GM19193 (cell line): ENCODE results near the gene EFCC1.

Experiments
- POLR2A ChIP-seq: IDR thresholded peaks from 4 replicates; pipeline ENCODE4 v1.6.1; 2011; ENCODE audit not compliant: insufficient read depth, insufficient read length; ENCODE audit errors: extremely low read depth

Gene EFCC1

DNA sequence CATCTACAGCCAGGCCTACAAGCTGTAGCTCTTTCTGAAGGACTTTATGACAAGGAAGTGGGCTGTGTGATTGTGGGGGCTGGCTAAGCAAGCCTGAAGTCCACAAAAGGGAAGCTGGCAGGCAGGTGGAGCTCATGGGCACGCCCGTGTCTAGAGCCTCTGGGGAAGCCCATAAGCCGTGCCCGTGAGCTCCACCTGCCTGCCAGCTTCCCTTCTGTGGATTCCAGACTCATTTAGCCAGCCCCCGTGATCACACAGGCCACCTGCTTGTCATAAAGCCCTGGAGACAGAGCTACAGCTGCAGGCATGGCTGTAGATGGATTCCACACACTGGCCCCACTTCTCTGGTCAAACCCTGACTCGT, 15.2 kb downstream of the EFCC1 start:
- TF ChIP-seq POLR2A, result no peak

- peak; percentile 22 for TF ChIP-seq POLR2A
Measured at GRCh38 chr3:129016720-129017483, 15.8 kb downstream of the EFCC1 start.

- no peak for TF ChIP-seq POLR2A
Measured at GRCh38 chr3:129017484-129017899, 16.4 kb downstream of the EFCC1 start.

DNA sequence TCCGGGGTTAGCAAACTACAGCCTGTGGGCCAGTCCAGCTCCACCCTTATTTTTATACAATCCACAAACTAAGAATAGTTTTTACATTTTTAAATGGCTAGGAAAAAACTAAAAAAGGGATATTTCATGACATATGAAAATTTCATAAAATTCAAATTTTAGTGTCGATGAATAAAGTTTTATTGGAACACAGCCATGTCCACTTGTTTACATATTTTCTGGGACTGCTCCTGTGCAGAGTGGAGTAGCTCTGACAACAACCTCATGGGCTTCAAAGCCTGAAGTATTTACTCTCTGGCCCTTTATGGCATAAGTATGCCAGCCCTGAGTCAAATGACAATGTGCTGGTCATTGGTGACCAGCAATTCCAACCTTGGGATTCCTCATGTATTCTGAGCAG, 17.2 kb downstream of the EFCC1 start:
- TF ChIP-seq POLR2A, result no peak

DNA sequence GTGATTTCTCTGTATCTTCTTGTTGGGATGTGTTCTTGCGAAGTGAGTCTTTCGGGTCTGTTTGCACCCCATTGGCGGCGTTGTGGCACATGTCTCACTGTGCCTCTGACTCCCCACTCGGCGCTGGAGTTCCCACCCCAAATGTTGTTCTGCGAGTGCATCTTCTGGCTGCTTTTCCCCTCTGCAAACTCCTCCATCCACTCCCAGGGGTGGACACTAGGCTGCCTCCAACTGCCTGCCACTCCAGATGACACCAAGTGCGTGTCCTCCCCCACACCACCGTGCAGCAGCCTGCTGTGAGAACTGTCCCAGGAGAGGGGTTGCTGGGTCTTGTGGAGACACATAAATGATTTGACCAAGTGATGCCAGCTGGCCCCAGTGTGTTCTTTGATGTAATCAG, 17.6 kb downstream of the EFCC1 start:
- no peak for TF ChIP-seq POLR2A

DNA sequence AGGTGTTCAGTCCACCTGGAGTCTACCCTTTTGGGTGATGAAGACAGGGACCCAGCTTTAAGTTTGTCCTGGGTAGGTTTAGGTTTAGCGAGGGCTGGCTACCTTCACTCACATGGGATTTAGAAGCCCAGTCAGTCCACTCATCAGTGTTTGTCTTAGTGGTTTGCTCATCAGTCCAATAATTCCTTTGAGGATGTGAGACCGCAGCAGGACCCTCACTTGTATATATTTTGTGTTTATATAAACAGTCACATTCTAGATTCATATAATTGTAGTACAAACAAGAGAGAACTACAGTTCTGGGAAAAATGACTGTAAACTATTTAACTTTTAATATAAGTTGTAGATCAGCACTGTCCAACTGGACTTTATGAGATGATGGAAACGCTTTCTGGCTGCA, 18.2 kb downstream of the EFCC1 start:
- TF ChIP-seq POLR2A, result no peak

GRCh38 chr3:129020691-129021090, 19.6 kb downstream of the EFCC1 start:
- TF ChIP-seq POLR2A, result no peak

DNA sequence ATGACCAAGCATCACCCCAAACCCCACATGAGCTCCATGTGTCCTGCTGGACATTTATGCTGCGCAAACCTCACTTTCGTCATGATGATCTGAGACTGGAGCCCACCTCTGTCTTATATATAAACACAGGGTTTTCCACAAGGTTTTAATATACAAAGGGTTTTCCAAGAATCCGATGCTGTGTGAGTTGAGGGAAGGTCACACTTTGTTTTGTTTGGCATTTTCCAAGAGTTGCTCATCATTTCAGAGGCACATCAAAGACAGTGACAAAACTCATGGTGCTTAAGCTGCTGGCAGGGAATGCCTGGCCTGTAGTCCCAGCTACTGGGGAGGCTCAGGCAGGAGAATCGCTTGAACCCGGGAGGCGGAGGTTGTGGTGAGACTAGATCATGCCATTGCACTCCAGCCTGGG, 20.0 kb downstream of the EFCC1 start:
- TF ChIP-seq POLR2A, result no peak

DNA sequence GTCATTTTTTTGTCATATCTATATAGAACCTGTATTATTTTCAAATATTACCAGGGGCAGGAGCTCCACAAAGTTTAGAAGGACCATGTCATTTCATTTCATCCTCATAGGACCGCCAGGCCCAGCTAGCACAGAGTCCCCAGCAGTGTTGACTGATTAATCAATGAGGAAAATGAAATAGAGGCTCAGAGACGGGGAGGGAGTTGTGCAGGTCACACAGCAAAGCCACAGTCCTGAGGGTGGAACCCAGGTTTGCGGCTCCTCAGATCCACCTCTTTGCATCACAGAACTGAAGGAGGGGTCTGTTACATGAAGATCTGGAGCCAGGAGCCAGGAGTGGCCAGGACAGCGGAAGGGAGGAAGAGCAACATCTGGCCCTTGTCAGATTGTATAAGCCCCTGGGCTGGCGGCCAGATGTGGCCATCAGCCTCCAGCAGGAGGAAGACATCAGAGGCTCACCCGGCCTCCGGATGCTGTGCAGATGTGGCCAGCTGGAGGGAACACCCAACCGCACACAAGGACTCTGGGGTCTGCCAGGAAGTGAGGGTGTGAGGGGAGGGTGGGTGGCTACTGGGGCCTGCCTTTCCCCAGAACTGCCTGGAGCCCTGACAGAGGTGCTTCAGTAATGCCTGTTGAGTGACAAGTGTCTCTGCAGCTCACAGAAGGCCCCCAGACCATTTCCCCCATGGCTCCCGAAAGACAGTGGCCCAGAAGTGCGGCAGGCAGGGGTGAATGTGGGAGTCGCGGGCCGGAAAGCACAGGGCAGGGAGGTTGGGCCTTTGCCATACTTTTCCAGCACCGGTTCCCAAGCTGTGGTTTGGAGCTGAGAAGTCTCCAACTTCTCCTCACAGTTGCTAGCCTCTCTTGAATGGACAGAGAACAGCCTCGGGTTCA, 21.3 kb downstream of the EFCC1 start:
- TF ChIP-seq POLR2A, result no peak

GRCh38 chr3:129023008-129023358, 21.9 kb downstream of the EFCC1 start:
- TF ChIP-seq POLR2A, result no peak

DNA sequence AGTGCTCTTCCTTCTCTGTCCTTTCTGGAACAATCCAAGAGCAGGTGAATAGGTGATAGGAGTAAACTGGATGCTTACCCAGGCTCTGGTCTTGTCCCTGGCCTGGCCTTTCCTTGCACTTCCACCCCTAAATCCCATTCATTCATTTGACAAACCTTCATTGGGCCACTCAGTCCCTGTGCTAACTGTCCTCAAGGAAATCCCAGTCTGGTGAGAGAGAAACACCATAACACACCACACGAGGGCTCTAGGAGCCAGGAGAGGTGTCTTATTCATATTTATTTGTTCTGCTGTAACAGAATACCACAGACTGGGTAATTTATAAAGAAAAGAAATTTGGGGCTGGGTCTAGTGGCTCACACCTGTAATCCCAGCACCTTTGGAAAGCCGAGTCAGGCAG, 22.8 kb downstream of the EFCC1 start:
- TF ChIP-seq POLR2A, result no peak

GRCh38 chr3:129025108-129025507, 24.0 kb downstream of the EFCC1 start:
- no peak for TF ChIP-seq POLR2A

- TF ChIP-seq POLR2A, result no peak
Measured at GRCh38 chr3:129025691-129026435, 24.8 kb downstream of the EFCC1 start.

DNA sequence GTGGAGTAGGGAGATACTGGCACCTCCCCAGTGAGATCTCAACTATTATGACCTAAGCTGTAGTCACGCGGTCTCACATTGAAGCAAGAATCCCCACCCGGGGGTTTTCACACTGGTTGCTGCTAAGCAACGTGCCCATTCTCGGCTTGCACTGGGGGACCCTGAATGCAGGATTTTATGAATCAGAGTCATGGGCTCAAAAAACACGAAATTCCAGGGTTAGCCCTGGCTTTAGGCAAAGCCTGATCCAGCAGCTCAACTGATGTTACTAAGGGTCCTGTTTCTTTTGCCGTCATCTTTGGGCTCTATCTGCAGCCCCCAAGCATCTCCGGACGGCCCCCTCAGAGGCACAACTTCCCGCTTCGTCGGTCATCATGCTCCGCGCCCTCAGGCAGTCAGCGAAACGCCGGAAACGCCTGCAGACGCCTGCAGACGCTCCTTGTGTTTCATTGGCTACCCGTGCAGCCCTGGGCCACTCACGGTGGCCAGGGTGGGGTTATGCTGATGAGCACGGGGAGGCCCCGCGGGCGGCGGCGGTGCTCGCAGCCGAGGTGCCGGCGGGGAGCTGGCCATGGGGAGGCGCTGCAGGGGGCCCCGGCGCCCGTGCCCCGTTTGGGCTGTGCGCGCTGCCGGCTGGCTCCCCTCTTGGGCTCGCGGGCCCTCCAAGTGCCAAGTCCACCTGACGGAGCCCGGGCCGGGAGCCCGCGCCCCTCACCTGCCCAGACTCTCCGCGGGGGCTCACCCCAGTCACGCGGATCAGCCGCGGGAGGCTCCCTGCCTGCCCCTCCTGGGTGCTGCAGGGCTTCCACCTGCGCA, 25.8 kb downstream of the EFCC1 start:
- TF ChIP-seq POLR2A, result peak; percentile 54

DNA sequence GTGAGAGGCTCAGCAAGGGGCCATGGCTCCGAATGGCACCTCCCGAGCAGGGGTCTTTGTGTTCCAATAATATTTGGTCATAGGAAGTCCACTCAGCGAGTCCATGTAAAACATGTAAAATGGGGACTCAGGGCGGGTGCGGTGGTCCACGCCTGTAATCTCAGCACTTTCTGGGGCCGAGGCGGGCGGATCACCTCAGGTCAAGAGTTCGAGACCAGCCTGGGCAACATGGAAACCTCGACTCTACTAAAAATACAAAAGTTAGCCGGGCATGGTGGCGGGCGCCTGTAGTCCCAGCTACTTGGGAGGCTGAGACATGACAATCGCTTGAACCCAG, 26.4 kb downstream of the EFCC1 start:
- TF ChIP-seq POLR2A, result no peak
